ENCODE results near the gene IHH. TPM values are rescaled to one million over a fixed set of nuclear protein-coding genes. Genes with fewer than 3 reads are reported as not detected.
A peak's percentile ranks its signal among the peaks of the same experiment; 100 is the strongest.

IHH gene
- total RNA-seq, 6 experiments from 2014 or later, result 0.42 to 3.9 (median 1.1) TPM

- no peaks in the 10 kb centered on the region for H3K9me3 ChIP-seq
- no peaks in the 10 kb centered on the region for H3K36me3 ChIP-seq
- WGBS (ENCODE audit: insufficient coverage, low coverage, low lambda C conversion rate, missing lambda C conversion rate), result 60% methylated on average over 1 of the region's 7 CpGs
- intact Hi-C loops (cut with DNase I), result no loop called here
- no peak for ATAC-seq
- TF ChIP-seq POLR2A (IDR thresholded peaks at IDR 0.05) (no peak), CTCF (IDR thresholded peaks at IDR 0.05) (no peak)
- H3K4me1 ChIP-seq, result no peaks in the 10 kb centered on the region
- H3K27me3 ChIP-seq, result no peaks in the 10 kb centered on the region
- DNase-seq, result peak in 1 of 3 donors; percentile 23
- no peak overlapping the region for H3K27ac ChIP-seq
- no peak overlapping the region for H3K4me3 ChIP-seq
Measured at GRCh38 chr2:219018286-219018685, 42.4 kb downstream of the IHH start.

- DNase-seq (peak in 1 of 3 donors; percentile 37), ATAC-seq (no peak)
- Histone ChIP-seq H3K36me3 (no peaks in the 10 kb centered on the region), H3K9me3 (no peaks in the 10 kb centered on the region), H3K4me3 (no peak overlapping the region), H3K4me1 (no peaks in the 10 kb centered on the region), H3K27me3 (no peaks in the 10 kb centered on the region), H3K27ac (no peak overlapping the region)
- intact Hi-C loops (cut with DNase I), result no loop called here
- TF ChIP-seq POLR2A (IDR thresholded peaks at IDR 0.05) (no peak), CTCF (IDR thresholded peaks at IDR 0.05) (no peak)
- 63% methylated on average over 3 of the region's 14 CpGs for WGBS (ENCODE audit: insufficient coverage, low coverage, low lambda C conversion rate, missing lambda C conversion rate)
Measured at GRCh38 chr2:219017201-219017931, 43.4 kb downstream of the IHH start.

- TF ChIP-seq CTCF (IDR thresholded peaks at IDR 0.05) (no peak), POLR2A (IDR thresholded peaks at IDR 0.05) (no peak)
- H3K4me1 ChIP-seq, result no peaks in the 10 kb centered on the region
- 83% methylated on average over 11 of the region's 11 CpGs for WGBS (ENCODE audit: insufficient coverage, low coverage, low lambda C conversion rate, missing lambda C conversion rate)
- H3K27ac ChIP-seq, result no peak overlapping the region
- no peaks in the 10 kb centered on the region for H3K27me3 ChIP-seq
- DNase-seq (peak in 1 of 3 donors; percentile 40), ATAC-seq (no peak)
- H3K4me3 ChIP-seq, result no peak overlapping the region
- no peaks in the 10 kb centered on the region for H3K36me3 ChIP-seq
- H3K9me3 ChIP-seq, result no peaks in the 10 kb centered on the region
- intact Hi-C loops (cut with DNase I), result no loop called here
Measured at GRCh38 chr2:219016721-219017120, 44.0 kb downstream of the IHH start.

- no peak for DNase-seq
- intact Hi-C loops (cut with DNase I), result no loop called here
Measured at GRCh38 chr2:219010873-219011272, 49.8 kb downstream of the IHH start.

More at GRCh38 chr2:219010873-219011272, 49.8 kb downstream of the IHH start:
- TF ChIP-seq CTCF (IDR thresholded peaks at IDR 0.05), result no peak
- no peak for TF ChIP-seq POLR2A (IDR thresholded peaks at IDR 0.05)
- Histone ChIP-seq H3K36me3 (no peaks in the 10 kb centered on the region), H3K27ac (no peak overlapping the region), H3K4me3 (no peak overlapping the region), H3K9me3 (no peaks in the 10 kb centered on the region), H3K27me3 (no peaks in the 10 kb centered on the region), H3K4me1 (no peaks in the 10 kb centered on the region)
- no peak for ATAC-seq
- 65% methylated on average over 3 of the region's 5 CpGs for WGBS (ENCODE audit: insufficient coverage, low coverage, low lambda C conversion rate, missing lambda C conversion rate)

All from right lobe of liver (tissue), 6 donors.